GM18861 (cell line): ENCODE results near the gene PNPLA2.

Experiments used
- ATAC-seq: cut with Tn5 transposase; IDR thresholded peaks from one replicate; pipeline ENCODE4 v1.9.1; 2021; ENCODE audit not compliant: unreplicated experiment

Gene PNPLA2

DNA sequence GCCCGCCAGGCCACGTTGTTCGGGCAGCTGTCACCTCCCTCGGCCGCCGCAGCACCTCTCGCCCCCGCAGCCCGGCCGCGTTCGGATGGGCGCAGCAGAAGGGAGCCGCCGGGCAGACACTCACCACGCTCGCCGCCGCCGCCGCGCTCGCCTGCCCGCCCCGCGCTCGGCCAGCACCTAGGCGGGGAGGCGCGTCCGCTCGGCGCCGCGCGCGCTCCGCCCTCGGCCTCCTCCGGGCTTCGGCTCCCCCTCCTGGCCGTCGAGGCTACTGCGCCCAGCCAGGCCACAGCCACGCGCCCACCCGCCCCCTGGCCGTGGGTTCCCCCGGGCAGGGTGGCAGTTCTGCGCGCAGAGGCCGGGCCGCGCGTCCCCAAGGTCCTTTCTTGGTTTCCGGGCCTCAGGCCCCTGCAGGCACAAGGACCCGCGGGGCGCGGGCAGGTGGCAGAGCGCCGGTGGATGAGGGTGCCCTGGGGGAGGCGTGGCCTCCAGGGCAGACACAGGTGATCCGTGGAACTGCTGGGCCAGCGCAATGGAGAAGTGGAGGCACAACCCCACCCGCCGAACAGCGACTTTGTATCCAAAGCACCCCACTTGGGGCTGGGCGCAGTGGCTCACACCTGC, 20.5 kb upstream of the PNPLA2 start, which contains the start of gene SLC25A22:
TSS of gene SLC25A22 (minus strand) at position 189 of the 621 bp plus-strand sequence. CDS start 3,275 bp downstream, outside the sequence.
- peak; percentile 51 for ATAC-seq

DNA sequence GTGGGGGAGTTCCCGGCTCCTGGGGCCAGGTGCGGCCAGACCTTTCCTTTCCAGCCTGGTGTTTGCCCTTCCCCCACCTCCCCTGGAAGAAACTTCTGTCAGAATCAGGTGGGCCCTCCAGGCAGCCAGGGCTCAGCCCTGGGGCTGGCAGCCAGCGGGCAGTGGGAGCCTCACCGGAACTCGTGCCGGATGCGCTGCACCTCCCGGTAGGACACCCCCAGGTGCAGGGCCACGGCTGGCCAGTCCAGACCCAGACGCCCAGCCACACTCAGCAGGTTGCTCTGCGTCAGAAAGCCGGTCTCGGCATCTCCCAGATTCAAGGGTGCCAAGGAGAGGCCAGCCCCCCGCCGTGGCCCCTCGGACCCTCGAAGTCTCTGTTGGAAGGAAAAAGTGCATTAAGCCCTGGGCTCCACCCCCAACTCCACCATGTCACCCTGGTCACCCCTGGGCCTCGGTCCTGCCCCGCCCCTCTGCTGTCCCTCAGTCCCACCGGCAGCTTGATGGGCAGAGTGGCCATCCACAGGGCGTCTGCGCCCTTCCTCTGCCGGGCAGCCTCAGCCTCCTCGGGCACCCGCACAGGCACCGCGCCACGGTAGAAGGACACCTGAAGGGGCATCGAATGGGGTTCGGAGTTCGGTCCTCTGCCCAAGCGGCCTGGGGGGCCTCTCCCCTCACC, 18.9 kb upstream of the PNPLA2 start:
- ATAC-seq = no peak

GRCh38 chr11:800473-800872, 18.2 kb upstream of the PNPLA2 start:
- no peak for ATAC-seq

DNA sequence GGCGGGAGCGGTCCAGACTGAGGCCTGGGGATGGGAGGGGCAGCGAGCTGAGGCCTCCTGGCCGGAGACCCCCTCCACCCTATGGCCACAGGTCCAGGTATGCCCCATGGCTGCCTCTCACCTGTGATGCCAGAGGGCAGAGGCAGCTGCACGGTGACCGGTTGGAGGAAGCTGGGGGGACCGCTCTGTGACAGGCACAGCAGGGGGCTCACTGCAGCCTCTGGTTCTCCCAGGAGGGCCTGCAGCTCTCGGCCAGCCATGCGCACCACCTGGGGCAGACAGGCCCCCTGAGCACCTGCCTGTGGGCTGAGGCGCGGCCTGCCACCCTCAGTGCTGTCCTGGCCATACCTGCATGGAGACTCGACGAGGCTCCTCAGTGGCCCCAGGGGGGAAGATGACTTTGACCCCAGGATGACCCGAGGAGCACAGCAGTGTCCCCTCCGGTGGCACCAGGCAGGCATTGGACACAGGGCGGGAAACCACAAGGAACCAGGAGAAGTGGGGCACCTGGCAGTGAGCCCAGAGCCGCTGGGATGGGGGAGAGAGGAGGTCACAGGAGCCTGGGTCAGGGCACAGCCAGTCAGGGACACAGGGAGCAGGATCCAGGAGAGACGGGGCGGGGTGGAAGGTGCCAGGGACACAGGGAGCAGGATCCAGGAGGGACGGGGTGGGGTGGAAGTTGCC, 17.5 kb upstream of the PNPLA2 start:
- no peak for ATAC-seq

DNA sequence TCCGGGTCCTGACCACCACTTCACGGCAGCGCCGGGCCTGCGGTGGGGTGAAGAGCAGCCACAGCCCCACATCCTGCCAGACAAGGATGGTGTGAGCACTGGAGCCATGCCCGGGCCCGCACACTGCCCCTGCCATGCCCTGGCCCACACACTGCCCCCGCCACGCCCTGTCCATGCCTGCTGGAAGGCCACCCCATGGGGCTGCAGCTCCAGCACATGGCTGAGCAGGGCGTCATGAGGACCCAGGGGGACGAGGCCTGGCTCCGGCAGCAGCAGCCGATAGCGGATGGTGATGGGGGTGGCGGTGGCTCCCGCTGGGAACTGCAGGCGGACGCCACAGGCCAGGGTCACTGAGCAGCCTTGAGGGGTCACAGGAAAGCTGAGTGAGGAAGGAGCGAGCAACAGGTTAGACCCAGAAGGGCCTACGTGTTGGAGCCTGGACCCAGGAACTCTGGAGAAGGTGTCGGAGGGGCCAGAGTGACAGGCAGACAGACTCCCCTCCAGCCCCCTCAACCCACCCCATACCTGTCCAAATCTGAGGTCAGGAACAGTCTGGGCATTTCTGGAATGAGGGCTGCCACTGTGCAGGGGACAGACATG, 16.6 kb upstream of the PNPLA2 start:
- no peak for ATAC-seq

DNA sequence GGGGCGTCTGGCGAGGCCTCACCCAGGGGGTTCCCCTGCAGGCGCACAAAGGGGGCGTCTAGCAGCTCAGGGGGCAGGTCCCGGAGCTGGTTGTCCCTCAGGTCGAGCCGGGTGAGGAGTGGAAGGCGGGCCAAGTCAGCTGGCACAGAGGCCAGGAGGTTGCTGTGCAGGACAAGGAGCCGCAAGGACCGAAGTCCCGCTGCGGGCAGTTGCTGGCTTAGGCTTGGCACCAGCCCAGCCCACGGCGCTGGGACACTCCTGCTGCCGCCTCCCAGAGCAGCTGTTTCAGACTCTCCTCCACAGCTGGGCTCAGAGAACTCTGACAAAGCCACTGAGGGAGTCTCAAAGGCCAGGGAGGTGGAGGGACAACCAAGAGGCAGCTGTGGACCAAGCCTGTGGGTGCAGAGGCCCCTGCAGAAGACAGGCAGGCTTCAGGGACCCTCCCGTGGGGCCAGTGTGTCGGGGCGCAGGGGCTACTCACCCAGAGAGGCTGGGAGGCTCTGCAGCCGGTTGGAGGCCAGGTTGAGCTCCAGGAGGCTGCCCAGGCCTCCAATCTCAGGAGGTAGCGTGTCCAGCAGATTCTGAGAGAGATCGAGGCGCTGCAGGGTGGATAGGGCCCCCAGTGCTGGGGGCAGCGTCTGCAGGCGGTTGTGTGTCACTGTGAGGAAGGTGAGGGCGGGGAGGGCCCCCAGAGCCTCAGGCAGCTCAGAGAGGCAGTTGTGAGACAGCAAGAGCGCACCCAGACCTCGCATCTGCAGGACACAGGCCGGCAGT, 15.8 kb upstream of the PNPLA2 start:
- ATAC-seq = no peak

DNA sequence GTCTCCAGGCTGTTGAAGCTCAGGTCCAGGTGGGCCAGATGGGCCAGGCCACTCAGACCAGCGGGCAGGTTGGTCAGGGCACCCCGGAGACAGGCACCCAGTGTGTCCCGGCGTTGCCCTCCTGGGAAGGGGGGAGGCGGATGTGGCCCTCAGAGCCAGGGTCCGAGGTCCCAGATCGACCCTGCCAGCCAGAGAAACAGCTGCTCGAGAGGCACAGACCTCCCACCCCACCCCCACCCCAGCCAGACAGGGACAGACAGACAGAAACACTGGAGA, 15.3 kb upstream of the PNPLA2 start:
- ATAC-seq = no peak

- ATAC-seq = no peak
These were observed 14.7 kb upstream of the PNPLA2 start for GRCh38 chr11:803770-804598.

- ATAC-seq = no peak
These were observed 14.1 kb upstream of the PNPLA2 start for GRCh38 chr11:804599-804964.

GRCh38 chr11:808427-809286, 10.1 kb upstream of the PNPLA2 start:
- no peak for ATAC-seq

DNA sequence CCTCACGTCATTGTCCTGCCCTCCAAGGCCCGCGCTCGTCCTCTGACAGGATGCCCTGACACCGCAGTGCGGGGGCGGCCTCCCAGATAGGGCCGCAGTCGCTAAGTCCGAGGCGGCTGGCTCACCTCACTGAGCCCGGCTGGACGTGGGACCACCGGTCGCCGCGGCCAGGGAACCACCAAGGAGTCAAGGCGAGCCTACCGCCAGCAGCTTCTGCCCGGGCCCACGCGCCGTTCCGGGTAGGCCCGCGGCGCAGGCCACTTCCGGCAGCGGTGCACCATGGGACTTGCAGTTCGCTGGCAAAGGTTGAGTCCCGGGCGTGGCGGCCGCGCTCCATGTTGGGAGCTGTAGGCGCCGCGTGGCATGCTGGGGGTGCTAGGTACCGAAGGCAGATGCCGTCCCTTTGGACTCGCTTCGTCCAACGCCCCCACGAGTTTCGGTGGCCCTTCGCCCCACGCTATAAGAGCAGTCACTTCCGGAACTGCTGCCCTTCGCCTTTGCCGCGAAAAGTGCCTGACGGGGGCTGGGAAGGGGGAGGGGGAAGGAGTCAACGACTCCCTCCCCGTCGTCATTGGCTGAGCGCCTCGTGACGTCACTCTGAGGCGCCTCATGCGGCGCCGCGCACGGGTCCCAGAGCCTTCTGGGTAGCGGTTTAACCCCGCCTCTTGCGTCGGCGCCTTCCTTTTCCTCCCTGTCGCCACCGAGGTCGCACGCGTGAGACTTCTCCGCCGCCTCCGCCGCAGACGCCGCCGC, 9.3 kb upstream of the PNPLA2 start, which contains the start of gene RPLP2:
TSS of gene RPLP2 (plus strand) at position 681 of the 753 bp plus-strand sequence. CDS start 268 bp downstream, outside the sequence.
- peak; percentile 68 for ATAC-seq

GRCh38 chr11:810040-810567, 8.6 kb upstream of the PNPLA2 start:
- ATAC-seq = peak; percentile 6

DNA sequence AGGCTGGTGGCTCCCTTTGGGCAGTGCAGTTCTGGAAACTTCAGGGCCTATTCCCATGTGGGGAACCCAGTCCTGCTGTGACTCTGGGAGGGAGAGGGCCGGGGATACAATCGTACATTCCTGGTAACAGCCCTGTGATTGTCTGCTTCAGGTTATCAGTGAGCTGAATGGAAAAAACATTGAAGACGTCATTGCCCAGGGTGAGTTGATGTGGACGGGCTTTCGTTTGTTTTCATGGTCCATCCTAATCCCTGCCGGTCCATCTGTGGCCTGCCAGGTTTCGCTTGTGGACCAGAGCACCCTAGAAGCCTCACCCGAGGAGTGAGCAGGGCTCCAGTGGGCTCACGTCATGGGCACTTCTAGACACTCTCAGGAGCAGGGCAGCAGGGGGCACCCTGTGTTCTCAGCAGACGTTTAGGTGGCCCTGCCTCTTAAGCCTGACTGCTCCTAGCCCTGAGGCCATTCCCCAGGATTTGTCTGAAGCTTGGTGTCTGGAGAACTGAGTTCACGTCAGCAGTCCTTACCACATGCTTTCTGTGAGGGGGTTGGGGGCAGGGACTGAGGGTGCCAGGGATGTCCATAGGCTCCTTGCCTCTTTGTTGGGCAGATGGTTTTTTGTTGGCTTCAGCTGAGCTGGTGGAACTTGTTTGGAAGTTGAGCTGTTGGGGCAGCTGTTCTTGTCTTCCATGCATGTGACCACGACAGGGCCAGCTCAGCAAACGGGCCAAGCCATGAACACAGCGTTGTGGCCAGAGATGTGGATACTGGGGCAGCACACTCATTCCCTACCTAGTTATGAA, 7.1 kb upstream of the PNPLA2 start:
- ATAC-seq = no peak

GRCh38 chr11:812390-812789, 6.3 kb upstream of the PNPLA2 start:
- no peak for ATAC-seq

- no peak for ATAC-seq
These were observed 5.7 kb upstream of the PNPLA2 start for GRCh38 chr11:813072-813455.

DNA sequence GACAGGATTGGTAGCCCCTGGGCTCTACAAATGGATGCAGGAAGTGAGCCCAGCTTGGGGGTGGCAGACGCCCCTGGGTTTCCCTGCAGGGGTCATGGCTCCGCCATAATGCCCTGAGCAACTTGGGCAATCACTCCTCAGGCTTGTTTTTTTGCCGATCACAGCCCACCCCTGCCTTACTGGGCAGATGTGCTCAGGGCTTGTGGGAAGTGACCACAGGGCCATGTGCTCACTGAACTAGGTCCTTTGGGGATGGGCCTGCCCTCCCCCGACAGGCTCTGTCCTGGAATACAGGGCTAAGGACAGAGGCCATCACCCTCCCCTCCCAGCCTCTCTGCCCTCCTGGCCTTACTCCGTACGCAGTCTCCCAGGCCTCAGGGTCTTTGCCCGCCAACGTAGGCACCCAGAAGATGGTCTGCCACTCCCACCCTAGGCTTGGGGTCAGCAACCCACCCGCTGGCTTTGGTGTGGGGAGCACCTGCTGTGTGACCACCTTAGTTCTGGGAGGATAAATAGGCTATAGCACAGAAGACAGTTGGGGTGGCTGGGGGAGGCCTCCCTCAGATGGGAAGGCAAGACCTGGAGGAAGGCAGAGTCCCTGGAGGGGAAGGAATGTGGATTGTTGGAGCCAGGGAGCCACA, 5.1 kb upstream of the PNPLA2 start:
- no peak for ATAC-seq
